ENCODE data around the gene ZFPM1.

- TF ChIP-seq CTCF (IDR thresholded peaks at IDR 0.05): no peak
- no peak for TF ChIP-seq POLR2A (IDR thresholded peaks at IDR 0.05)
Measured at GRCh38 chr16:88556294-88556988, 103.4 kb downstream of the ZFPM1 start.

Measured in thyroid gland (tissue), 4 donors.